H1 (cell line): ENCODE measurements around the gene NUP210L. TPM values are rescaled to one million over a fixed set of nuclear protein-coding genes. Genes with fewer than 3 reads are reported as not detected.

Experiments
- CTCF ChIA-PET: fragments of 300-600 bp; sonication (Branson Sonifier 250); formaldehyde crosslinking; loops from one replicate; lab custom pipeline; 2021; ENCODE audit not compliant: partially characterized antibody; lab: Charles Lee
- POLR2A ChIA-PET: fragments of 300-600 bp; sonication (Branson Sonifier 250); formaldehyde crosslinking; loops from one replicate; lab custom pipeline; 2021; ENCODE audit warnings: inconsistent platforms; ENCODE audit not compliant: partially characterized antibody; lab: Charles Lee
- DNase-seq, 2 experiments: peaks; one replicate each; pipeline versions ENCODE4 v3.0.0 to v3.0.0-alpha.2; 2010 to 2022; ENCODE audit warnings: low spot score in 2 of 2, low read depth in 1 of 2, mixed read lengths in 1 of 2
- FAIRE-seq: peaks from 2 replicates; lab custom pipeline; 2011; peaks lifted over from hg19 to GRCh38; lab: Jason Lieb, UNC
- H2AFZ ChIP-seq: 2 replicates; pipeline ENCODE4 v1.8.1; 2012; ENCODE audit warnings: low read length, inconsistent platforms
- H2AK5ac ChIP-seq: 2 replicates; pipeline ENCODE4 v1.6.1; 2013; ENCODE audit warnings: low read depth, low read length
- H2BK120ac ChIP-seq: replicated peaks from 2 replicates; pipeline ENCODE3; 2013; ENCODE audit warnings: low read depth, low read length, inconsistent platforms
- H2BK12ac ChIP-seq: 2 replicates; pipeline ENCODE4 v1.6.1; 2013; ENCODE audit warnings: low read depth, low read length
- H2BK15ac ChIP-seq: 2 replicates; pipeline ENCODE4 v1.6.1; 2013; ENCODE audit warnings: low read length
- H2BK20ac ChIP-seq: 2 replicates; pipeline ENCODE4 v1.6.1; 2013; ENCODE audit warnings: low read length
- H2BK5ac ChIP-seq: 2 replicates; pipeline ENCODE4 v1.6.1; 2013; ENCODE audit warnings: low read depth, low read length
- H3K14ac ChIP-seq: 2 replicates; pipeline ENCODE4 v1.6.1; 2013; ENCODE audit warnings: inconsistent platforms; ENCODE audit not compliant: insufficient read length
- H3K18ac ChIP-seq: 2 replicates; pipeline ENCODE4 v1.6.1; 2013; ENCODE audit warnings: low read length; ENCODE audit errors: extremely low read depth
- H3K23ac ChIP-seq: 2 replicates; pipeline ENCODE4 v1.6.1; 2013; ENCODE audit warnings: inconsistent platforms; ENCODE audit not compliant: insufficient read length
- H3K23me2 ChIP-seq: 2 replicates; pipeline ENCODE4 v1.6.1; 2013; ENCODE audit warnings: low read depth, low read length
- H3K27ac ChIP-seq: 2 replicates; pipeline ENCODE4 v1.6.1; 2011; ENCODE audit warnings: low read depth, low read length, inconsistent platforms
- H3K27me3 ChIP-seq, 4 experiments: replicated peaks in 1 of 4; 1 replicate in 1 of 4; 2 replicates in 3 of 4; pipeline versions ENCODE4 v1.6.1 to v1.8.1; 2011 to 2013; ENCODE audit warnings: low read length in 3 of 4, mild to moderate bottlenecking in 3 of 4, inconsistent platforms in 2 of 4, mixed read lengths in 2 of 4, moderate library complexity in 1 of 4; ENCODE audit not compliant: control insufficient read depth in 3 of 4, insufficient read depth in 3 of 4; ENCODE audit errors: extremely low read depth in 1 of 4
- H3K36me3 ChIP-seq, 4 experiments: 2 replicates each; pipeline versions ENCODE4 v1.6.1 to v1.8.1; 2011 to 2013; ENCODE audit warnings: mild to moderate bottlenecking in 4 of 4, low read length in 3 of 4, moderate library complexity in 2 of 4, control low read depth in 1 of 4, inconsistent platforms in 1 of 4; ENCODE audit not compliant: insufficient read depth in 4 of 4, control insufficient read depth in 2 of 4
- H3K4ac ChIP-seq: replicated peaks from 2 replicates; pipeline ENCODE3; 2013; ENCODE audit warnings: low read length, low read depth, mixed read lengths, inconsistent platforms; ENCODE audit not compliant: insufficient read length
- H3K4me1 ChIP-seq, 4 experiments: replicated peaks in 1 of 4; 1 replicate in 1 of 4; 2 replicates in 3 of 4; pipeline versions ENCODE4 v1.6.1 to v1.8.1; 2011 to 2013; ENCODE audit warnings: low read length in 3 of 4, inconsistent platforms in 2 of 4, mixed read lengths in 1 of 4; ENCODE audit not compliant: insufficient read depth in 4 of 4, control insufficient read depth in 3 of 4
- H3K4me2 ChIP-seq, 2 experiments: 2 replicates each; pipeline versions ENCODE4 v1.6.1 to v1.8.1; 2011 to 2013; ENCODE audit warnings: low read depth in 2 of 2, low read length in 2 of 2, control low read depth in 1 of 2, inconsistent platforms in 1 of 2, mild to moderate bottlenecking in 1 of 2; ENCODE audit not compliant: insufficient read depth in 1 of 2
- H3K4me3 ChIP-seq, 4 experiments: fragments of 200-600, 300-600 bp in 1 of 4; sonication (generic), shearing (Covaris generic), sonication (Bioruptor Twin) in 1 of 4; 2 replicates each; pipeline versions ENCODE4 v1.5.1 to v1.8.1; 2011 to 2016; ENCODE audit warnings: low read length in 4 of 4, low read depth in 3 of 4, control low read depth in 2 of 4, inconsistent platforms in 2 of 4, mild to moderate bottlenecking in 2 of 4, mixed read lengths in 1 of 4, moderate library complexity in 1 of 4; ENCODE audit not compliant: insufficient read depth in 2 of 4; ENCODE audit errors: extremely low read depth in 1 of 4
- H3K56ac ChIP-seq: replicated peaks from 2 replicates; pipeline ENCODE3; 2013; ENCODE audit warnings: low read depth, mild to moderate bottlenecking, mixed read lengths, low read length, inconsistent platforms; ENCODE audit not compliant: insufficient read length
- H3K79me1 ChIP-seq: 2 replicates; pipeline ENCODE4 v1.6.1; 2013; ENCODE audit warnings: low read depth, low read length, control low read depth
- H3K79me2 ChIP-seq, 2 experiments: 2 replicates each; pipeline versions ENCODE4 v1.6.1 to v1.8.1; 2012 to 2013; ENCODE audit warnings: low read length in 2 of 2, mild to moderate bottlenecking in 2 of 2, inconsistent platforms in 1 of 2; ENCODE audit not compliant: insufficient read depth in 2 of 2, control insufficient read depth in 1 of 2
- H3K9ac ChIP-seq, 4 experiments: replicated peaks in 1 of 4; 1 replicate in 1 of 4; 2 replicates in 3 of 4; pipeline versions ENCODE4 v1.6.1 to v1.8.1; 2011 to 2013; ENCODE audit warnings: low read depth in 3 of 4, low read length in 3 of 4, control low read depth in 2 of 4, mild to moderate bottlenecking in 2 of 4, moderate library complexity in 2 of 4, inconsistent platforms in 1 of 4; ENCODE audit errors: extremely low read depth in 1 of 4
- H3K9me3 ChIP-seq, 2 experiments: 2 replicates each; pipeline versions ENCODE4 v1.6.1 to v1.8.1; 2012 to 2013; ENCODE audit warnings: mild to moderate bottlenecking in 2 of 2, moderate library complexity in 2 of 2, control low read depth in 1 of 2, inconsistent platforms in 1 of 2, low read depth in 1 of 2, low read length in 1 of 2, mixed read lengths in 1 of 2; ENCODE audit not compliant: insufficient read depth in 2 of 2
- H4K20me1 ChIP-seq, 2 experiments: replicated peaks in 1 of 2; 2 replicates each; pipeline versions ENCODE3 to v1.8.1; 2011 to 2013; ENCODE audit warnings: inconsistent platforms in 2 of 2, low read length in 2 of 2, mild to moderate bottlenecking in 1 of 2; ENCODE audit not compliant: insufficient read depth in 2 of 2, control insufficient read depth in 1 of 2
- H4K5ac ChIP-seq: 2 replicates; pipeline ENCODE4 v1.6.1; 2013; ENCODE audit warnings: low read length, low read depth, mixed read lengths, inconsistent platforms; ENCODE audit not compliant: insufficient read length
- H4K8ac ChIP-seq: 2 replicates; pipeline ENCODE4 v1.8.0; 2013; ENCODE audit warnings: mild to moderate bottlenecking, moderate library complexity, low read length, inconsistent platforms; ENCODE audit not compliant: insufficient read depth; ENCODE audit errors: extremely low read depth
- H4K91ac ChIP-seq: replicated peaks from 2 replicates; pipeline ENCODE3; 2013; ENCODE audit warnings: low read length, mixed read lengths, inconsistent platforms; ENCODE audit not compliant: insufficient read length
- CHD1 ChIP-seq: IDR thresholded peaks from 2 replicates; pipeline ENCODE4 v1.6.1; 2012; ENCODE audit warnings: low read depth, low read length, improper control_type of control experiment
- E2F6 ChIP-seq: IDR thresholded peaks from 2 replicates; pipeline ENCODE4 v1.6.1; 2012; ENCODE audit warnings: inconsistent platforms
- FOSL1 ChIP-seq: IDR thresholded peaks from 2 replicates; pipeline ENCODE4 v1.6.1; 2011; ENCODE audit warnings: mild to moderate bottlenecking, low read depth, low read length, moderate library complexity; ENCODE audit not compliant: insufficient read depth
- GTF2F1 ChIP-seq: IDR thresholded peaks from 2 replicates; pipeline ENCODE4 v1.6.1; 2012; ENCODE audit warnings: low read depth, low read length, improper control_type of control experiment, borderline replicate concordance
- HDAC2 ChIP-seq, 2 experiments: fragments of 300-600 bp in 1 of 2; sonication (generic) in 1 of 2; IDR thresholded peaks; 2 replicates each; pipeline ENCODE4 v1.6.1; 2011 to 2012; ENCODE audit warnings: low read depth in 2 of 2, low read length in 2 of 2, mild to moderate bottlenecking in 2 of 2, moderate library complexity in 2 of 2, borderline replicate concordance in 1 of 2, inconsistent platforms in 1 of 2
- HDAC6 ChIP-seq: IDR thresholded peaks from one replicate; pipeline ENCODE4 v1.7.1; 2012; ENCODE audit warnings: low read depth, mild to moderate bottlenecking, inconsistent platforms, low read length, moderate library complexity
- NANOG ChIP-seq: IDR thresholded peaks from 2 replicates; pipeline ENCODE4 v1.6.1; 2011; ENCODE audit warnings: low read length, low read depth, mild to moderate bottlenecking, inconsistent platforms; ENCODE audit not compliant: insufficient read depth, poor library complexity, severe bottlenecking
- POLR2A ChIP-seq, 2 experiments: IDR thresholded peaks; 1 replicate in 1 of 2; 2 replicates in 1 of 2; pipeline ENCODE4 v1.6.1; 2011; ENCODE audit warnings: low read depth in 2 of 2, low read length in 2 of 2, mild to moderate bottlenecking in 2 of 2; ENCODE audit errors: control extremely low read depth in 1 of 2
- POU5F1 ChIP-seq: IDR thresholded peaks from 2 replicates; pipeline ENCODE4 v1.6.1; 2011; ENCODE audit warnings: low read depth, mild to moderate bottlenecking, low read length, moderate library complexity
- SIN3A ChIP-seq, 2 experiments: IDR thresholded peaks in 1 of 2; conservative IDR thresholded peaks in 1 of 2; 2 replicates each; pipeline ENCODE4 v1.6.1; 2011 to 2012; ENCODE audit warnings: low read length in 2 of 2, improper control_type of control experiment in 1 of 2, low read depth in 1 of 2, mild to moderate bottlenecking in 1 of 2
- TAF1 ChIP-seq: IDR thresholded peaks from 2 replicates; pipeline ENCODE4 v1.6.1; 2011; ENCODE audit warnings: mild to moderate bottlenecking, low read depth, low read length
- WGBS, 2 experiments: shearing (Covaris generic) in 1 of 2; methylation state at CpG; one replicate each; pipeline versions ENCODE4 v1.1.6 to v1.1.7; 2013 to 2015; ENCODE audit warnings: low lambda C conversion rate in 2 of 2, mixed read lengths in 2 of 2, inconsistent platforms in 1 of 2, low coverage in 1 of 2, missing lambda C conversion rate in 1 of 2; ENCODE audit not compliant: insufficient replicate concordance in 2 of 2, insufficient coverage in 1 of 2, insufficient read length in 1 of 2; ENCODE audit errors: extremely low coverage in 1 of 2, missing lambda C conversion rate in 1 of 2; 5-methylcytosine and 5-hydroxymethylcytosine counted together
- polyA plus RNA-seq, 7 experiments: library from polyadenylated mRNA; depleted of rRNA in 3 of 7; stranded (reverse) in 5 of 7; unstranded in 2 of 7; fragments of >200 nt in 5 of 7; fragments of 200-250 nt in 2 of 7; gene quantifications; 1 replicate in 5 of 7; 2 replicates in 1 of 7; 4 replicates in 1 of 7; pipeline versions ENCODE4 v1.2.1 to v1.2.3, GENCODE V29; 2011 to 2013; ENCODE audit warnings: missing spikeins in 2 of 7, mixed read lengths in 2 of 7
- total RNA-seq: library from RNA; stranded (reverse); fragmentation: NEBNext Ultra II Directional; extraction: Animal tissue kit (Norgen Biotek cat#: 25700); gene quantifications from 2 replicates; pipeline ENCODE4 v1.2.1, GENCODE V29; 2021

Gene NUP210L
- total and polyA plus RNA-seq, 2 of the 8 experiments (the other 6 are each of a cell fraction or from before 2014, with no cell fraction given): not detected

GRCh38 chr1:153963850-153964331, 191.0 kb downstream of the NUP210L start:
- FAIRE-seq (no peak), DNase-seq (peak in 1 of 2 experiments; percentile 83)
- no peak overlapping the region for H4K8ac ChIP-seq
- peak overlapping the region; percentile 91 for H2BK12ac ChIP-seq
- H3K4me3 ChIP-seq: peak overlapping the region; percentile 53 to 89 (median 68)
- H2BK5ac ChIP-seq: peak overlapping the region; percentile 84
- H2BK15ac ChIP-seq: peak overlapping the region; percentile 10; the same call in 1 of the 2 replicates
- ChIA-PET CTCF (interaction anchor here (0.6 to 2.8 kb wide), 6 partner anchors 11 to 321 kb away, joined by 3 to 19 read pairs (median 3); partner anchors contain the start of gene RAB13), POLR2A (interaction anchor here (1.0 to 15.7 kb wide), 15 partner anchors 8 to 292 kb away, joined by 3 to 454 read pairs (median 6); partner anchors contain the start of genes DENND4B, GATAD2B, JTB and RAB13)
- WGBS, 2 experiments: 1% methylated on average over 22 of the region's 22 CpGs; no CpG with 5 or more reads in 1 of the 2 experiments
- no peak overlapping the region for H2BK20ac ChIP-seq
- peak overlapping the region; percentile 89 for H3K27ac ChIP-seq
- no peaks in the 10 kb centered on the region for H3K27me3 ChIP-seq
- H3K79me1 ChIP-seq: peaks cover 9% of the 10 kb centered on the region
- peak overlapping the region; percentile 70 for H4K5ac ChIP-seq
- peaks cover 9 to 23% (median 14%) of the 10 kb centered on the region in 4 experiments for H3K4me1 ChIP-seq
- peaks cover 28% of the 10 kb centered on the region for H3K23me2 ChIP-seq
- no peak overlapping the region for H2AFZ ChIP-seq
- peak overlapping the region; percentile 55 to 94 (median 71) for H3K9ac ChIP-seq
- H3K23ac ChIP-seq: no peak overlapping the region
- H2BK120ac ChIP-seq: peak overlapping the region; percentile 6
- H4K20me1 ChIP-seq: peaks cover 2% of the 10 kb centered on the region in 2 experiments
- H3K4me2 ChIP-seq: peak overlapping the region; percentile 86 to 98
- H3K56ac ChIP-seq: peak overlapping the region; percentile 79
- peaks cover 11 to 26% (median 19%) of the 10 kb centered on the region in 4 experiments for H3K36me3 ChIP-seq
- peaks cover 15 to 41% of the 10 kb centered on the region in 2 experiments for H3K79me2 ChIP-seq
- peak overlapping the region; percentile 94; the same call in 1 of the 2 replicates for H3K18ac ChIP-seq
- H3K9me3 ChIP-seq: no peaks in the 10 kb centered on the region
- H3K4ac ChIP-seq: peak overlapping the region; percentile 76
- peak overlapping the region; percentile 87 for H4K91ac ChIP-seq
- no peak overlapping the region for H3K14ac ChIP-seq
- 0 out of 2 replicates have a peak overlapping the region, but pooled peaks have one; percentile 41 for H2AK5ac ChIP-seq
- peak in 1 of 2 experiments; percentile 21; a peak in 2 of 4 replicates for TF ChIP-seq SIN3A (conservative IDR thresholded peaks at IDR 0.05 in 1 of 2, IDR thresholded peaks at IDR 0.05 in 1 of 2; ENCODE audit: low read depth in 1 of 2, low read length in 2 of 2)
- no peak for TF ChIP-seq HDAC6
- TF ChIP-seq TAF1: no peak; the same call in none of the 2 replicates
- TF ChIP-seq FOSL1: no peak
- no peak for TF ChIP-seq GTF2F1
- TF ChIP-seq POU5F1: no peak
- no peak; the same call in 1 of the 2 replicates for TF ChIP-seq E2F6
- peak in 1 of 2 experiments; percentile 52; a peak in 1 of 4 replicates for TF ChIP-seq HDAC2 (IDR thresholded peaks at IDR 0.05; ENCODE audit: borderline replicate concordance in 1 of 2, low read depth in 2 of 2, low read length in 2 of 2)
- TF ChIP-seq POLR2A (IDR thresholded peaks at IDR 0.05; ENCODE audit: control extremely low read depth in 1 of 2, low read depth in 2 of 2, low read length in 2 of 2): peak in 1 of 2 experiments; percentile 81; a peak in 2 of 3 replicates
- 0 out of 2 replicates have a peak, but pooled peaks have one; percentile 18 for TF ChIP-seq CHD1
- TF ChIP-seq NANOG: no peak
